K562 (cell line): ENCODE data around the gene RBM4B. TPM values are rescaled to one million over a fixed set of nuclear protein-coding genes. Genes with fewer than 3 reads are reported as not detected.

Experiments used
- ATAC-seq: fragments of 200-7000 bp; cut with Tn5 transposase; 3 replicates; pipeline ENCODE4 v1.9.1; 2020; ENCODE audit warnings: moderate library complexity
- BruUV-seq: library from RNA; stranded (reverse); fragments of 400-500 nt; replicated peaks from 2 replicates; lab custom pipeline; 2021; lab: Mats Ljungman, UMichigan
- CTCF ChIA-PET: fragments of 300-600 bp; formaldehyde crosslinking; extraction: SDS; loops from one replicate; lab custom pipeline; 2021; ENCODE audit warnings: low intra/inter-chr PET ratio; lab: Yijun Ruan, JAX
- POLR2A ChIA-PET: fragments of 300-600, 350-650 bp; sonication (Branson Sonifier 250); formaldehyde crosslinking; extraction: SDS; loops from one replicate; lab custom pipeline; 2021; ENCODE audit warnings: antibody characterized with exemption, inconsistent platforms; lab: Yijun Ruan, JAX
- DNase-seq, 4 experiments: peaks; one replicate each; pipeline versions ENCODE4 v3.0.0 to v3.0.0-alpha.2; 2011 to 2018; ENCODE audit warnings: low spot score in 3 of 4, mixed read lengths in 3 of 4; ENCODE audit errors: extremely low read depth in 1 of 4
- FAIRE-seq: peaks from 2 replicates; lab custom pipeline; 2011; peaks lifted over from hg19 to GRCh38; lab: Jason Lieb, UNC
- H2AFZ ChIP-seq: 2 replicates; pipeline ENCODE4 v1.6.0; 2011; ENCODE audit warnings: low read depth, low read length, control low read depth, inconsistent platforms
- H3K27ac ChIP-seq: fragments of 200-600 bp; 3 replicates; pipeline ENCODE4 v1.8.0; 2011; ENCODE audit warnings: low read depth, mild to moderate bottlenecking, control low read depth, inconsistent platforms, low read length, moderate library complexity, mixed read lengths; ENCODE audit errors: extremely low read depth
- H3K27me3 ChIP-seq, 2 experiments: fragments of 300-600 bp in 1 of 2; 2 replicates in 1 of 2; 3 replicates in 1 of 2; pipeline versions ENCODE4 v1.6.0 to v1.8.0; 2011; ENCODE audit warnings: inconsistent platforms in 2 of 2, low read length in 2 of 2, mild to moderate bottlenecking in 1 of 2, mixed read lengths in 1 of 2, moderate library complexity in 1 of 2; ENCODE audit not compliant: control insufficient read depth in 2 of 2, insufficient read depth in 2 of 2
- H3K36me3 ChIP-seq: fragments of 300-600 bp; 3 replicates; pipeline ENCODE4 v1.8.0; 2011; ENCODE audit warnings: mild to moderate bottlenecking, low read length, inconsistent platforms; ENCODE audit not compliant: control insufficient read depth, insufficient read depth
- H3K4me1 ChIP-seq, 2 experiments: fragments of 200-600 bp in 1 of 2; replicated peaks in 1 of 2; 2 replicates in 1 of 2; 3 replicates in 1 of 2; pipeline versions ENCODE4 v1.5.1 to v1.8.0; 2011; ENCODE audit warnings: inconsistent platforms in 2 of 2, low read length in 2 of 2, mild to moderate bottlenecking in 1 of 2, mixed read lengths in 1 of 2, moderate library complexity in 1 of 2; ENCODE audit not compliant: control insufficient read depth in 2 of 2, insufficient read depth in 2 of 2
- H3K4me2 ChIP-seq: 2 replicates; pipeline ENCODE4 v1.6.1; 2011; ENCODE audit warnings: low read length, control low read depth, inconsistent platforms, mixed read lengths; ENCODE audit not compliant: insufficient read depth
- H3K4me3 ChIP-seq: fragments of 200-600 bp; sonication (generic), shearing (Covaris generic); 2 replicates; pipeline ENCODE4 v1.5.1; 2016; ENCODE audit warnings: control low read depth, inconsistent platforms
- H3K79me2 ChIP-seq: fragments of 200-600 bp; 3 replicates; pipeline ENCODE4 v1.8.0; 2011; ENCODE audit warnings: low read length, inconsistent platforms; ENCODE audit not compliant: control insufficient read depth, insufficient read depth
- H3K9ac ChIP-seq, 2 experiments: 2 replicates each; pipeline versions ENCODE4 v1.6.0 to v1.6.1; 2011; ENCODE audit warnings: low read depth in 2 of 2, low read length in 2 of 2, control low read depth in 1 of 2, inconsistent platforms in 1 of 2, mild to moderate bottlenecking in 1 of 2, mixed read lengths in 1 of 2; ENCODE audit not compliant: insufficient read depth in 1 of 2
- H3K9me1 ChIP-seq: one replicate; pipeline ENCODE4 v1.6.0; 2011; ENCODE audit warnings: inconsistent platforms, mild to moderate bottlenecking, low read length, moderate library complexity; ENCODE audit not compliant: control insufficient read depth, insufficient read depth
- H3K9me3 ChIP-seq: replicated peaks from 2 replicates; pipeline ENCODE4 v1.5.1; 2011; ENCODE audit warnings: low read depth, low read length, inconsistent platforms; ENCODE audit not compliant: control insufficient read depth, insufficient read depth
- H4K20me1 ChIP-seq: replicated peaks from 2 replicates; pipeline ENCODE4 v1.6.1; 2011; ENCODE audit warnings: low read length, inconsistent platforms, mixed read lengths; ENCODE audit not compliant: control insufficient read depth, insufficient read depth
- ARID1B ChIP-seq: fragments of 450-650 bp; IDR thresholded peaks from 2 replicates; pipeline ENCODE4 v1.6.1; 2016; ENCODE audit warnings: antibody characterized with exemption, mild to moderate bottlenecking, inconsistent platforms
- ETV1 ChIP-seq: fragments of 450-650 bp; conservative IDR thresholded peaks from 2 replicates; pipeline ENCODE4 v1.6.1; 2016; ENCODE audit warnings: missing genetic modification characterization, control low read depth, low read depth, missing compliant biosample characterization
- GABPB1 ChIP-seq: sonication (generic); formaldehyde crosslinking; IDR thresholded peaks from 2 replicates; pipeline ENCODE4 v1.8.0; 2022; ENCODE audit warnings: mild to moderate bottlenecking, missing genetic modification reagents
- GTF2A2 ChIP-seq: IDR thresholded peaks from 2 replicates; pipeline ENCODE4 v1.6.1; 2016; ENCODE audit warnings: mild to moderate bottlenecking, missing genetic modification characterization, missing compliant biosample characterization
- LEF1 ChIP-seq: fragments of 450-650 bp; IDR thresholded peaks from 2 replicates; pipeline ENCODE4 v1.6.1; 2016; ENCODE audit warnings: mild to moderate bottlenecking
- NFATC3 ChIP-seq: fragments of 450-650 bp; IDR thresholded peaks from 2 replicates; pipeline ENCODE4 v1.6.1; 2017; ENCODE audit warnings: mild to moderate bottlenecking
- PHB ChIP-seq: fragments of 250-450 bp; sonication (Bioruptor Pico); IDR thresholded peaks from 2 replicates; pipeline ENCODE4 v1.5.0; 2021
- RBFOX2 ChIP-seq: fragments of 200-400 bp; formaldehyde crosslinking; IDR thresholded peaks from 2 replicates; pipeline ENCODE4 v1.6.1; 2017; ENCODE audit warnings: low read depth, mild to moderate bottlenecking, low read length, moderate library complexity
- RCOR1 ChIP-seq, 2 experiments: IDR thresholded peaks; 2 replicates each; pipeline ENCODE4 v1.6.1; 2012; ENCODE audit warnings: low read depth in 2 of 2, low read length in 2 of 2, borderline replicate concordance in 1 of 2, improper control_type of control experiment in 1 of 2
- TAF9B ChIP-seq: fragments of 450-650 bp; IDR thresholded peaks from 2 replicates; pipeline ENCODE4 v1.6.1; 2018; ENCODE audit warnings: mild to moderate bottlenecking; ENCODE audit not compliant: partially characterized antibody
- ZNF41 ChIP-seq: fragments of 250-450 bp; sonication (Bioruptor Pico); conservative IDR thresholded peaks from 2 replicates; pipeline ENCODE4 v1.4.0; 2020; ENCODE audit warnings: mild to moderate bottlenecking
- ZNF717 ChIP-seq: fragments of 250-450 bp; sonication (Bioruptor Pico); IDR thresholded peaks from 2 replicates; pipeline ENCODE4 v1.5.0; 2021
- WGBS: fragments of 100-300 bp; shearing (Covaris generic); methylation state at CpG from one replicate; pipeline ENCODE4 v1.1.6; 2016; ENCODE audit warnings: low coverage, mixed read lengths; ENCODE audit not compliant: insufficient coverage; ENCODE audit errors: missing lambda C conversion rate; 5-methylcytosine and 5-hydroxymethylcytosine counted together
- in situ Hi-C: fragments of 300-500 bp; cut with MboI; formaldehyde crosslinking; loops from 4 replicates; pipeline ENCODE4 v1.15.0; 2018; ENCODE audit warnings: inconsistent platforms, mixed read lengths
- intact Hi-C: fragments of 100-400 bp; cut with micrococcal nuclease; formaldehyde crosslinking; loops from 2 replicates; pipeline ENCODE4 v1.14.2; 2022
- polyA plus RNA-seq, 8 experiments: library from polyadenylated mRNA; depleted of rRNA in 4 of 8; stranded (reverse) in 5 of 8; unstranded in 3 of 8; fragments of >200 nt; fragmentation: Nextera tagmentation in 2 of 8; fragmentation: Illumina TruSeq in 1 of 8; extraction: Ambion mirVana in 2 of 8; extraction: Trizol in 1 of 8; gene quantifications; 2 replicates each; pipeline versions ENCODE4 v1.2.1 to v1.2.3, GENCODE V29; 2011 to 2014; ENCODE audit warnings: inconsistent platforms in 1 of 8, missing spikeins in 1 of 8
- total RNA-seq, 7 experiments: library from RNA; depleted of rRNA in 6 of 7; stranded (reverse); fragments of >200 nt in 6 of 7; fragmentation: Illumina TruSeq in 2 of 7; extraction: Trizol in 2 of 7; gene quantifications; 2 replicates each; pipeline versions ENCODE4 v1.2.1 to v1.2.3, GENCODE V29; 2011 to 2021; ENCODE audit warnings: low replicate concordance in 1 of 7
- TF ChIP-seq, protein P1 (sequence below), 2 experiments: fragments of 450-650 bp; IDR thresholded peaks; 2 replicates each; pipeline ENCODE4 v1.6.1; 2016
- TF ChIP-seq, protein P2 (sequence below): fragments of 450-650 bp; IDR thresholded peaks from 2 replicates; pipeline ENCODE4 v1.6.1; 2016; ENCODE audit warnings: mild to moderate bottlenecking
- TF ChIP-seq, protein P3 (sequence below): fragments of 250-450 bp; sonication (Bioruptor Pico); IDR thresholded peaks from 2 replicates; pipeline ENCODE4 v1.5.0; 2021
- TF ChIP-seq, protein P4 (sequence below): fragments of 250-450 bp; sonication (Bioruptor Pico); IDR thresholded peaks from 2 replicates; pipeline ENCODE4 v1.4.0; 2020; ENCODE audit warnings: borderline replicate concordance

The RBM4B gene
- total and polyA plus RNA-seq, 9 of the 15 experiments (the other 6 are each of a cell fraction or from before 2014, with no cell fraction given): 14.6 to 39.9 (median 23.3) TPM

DNA sequence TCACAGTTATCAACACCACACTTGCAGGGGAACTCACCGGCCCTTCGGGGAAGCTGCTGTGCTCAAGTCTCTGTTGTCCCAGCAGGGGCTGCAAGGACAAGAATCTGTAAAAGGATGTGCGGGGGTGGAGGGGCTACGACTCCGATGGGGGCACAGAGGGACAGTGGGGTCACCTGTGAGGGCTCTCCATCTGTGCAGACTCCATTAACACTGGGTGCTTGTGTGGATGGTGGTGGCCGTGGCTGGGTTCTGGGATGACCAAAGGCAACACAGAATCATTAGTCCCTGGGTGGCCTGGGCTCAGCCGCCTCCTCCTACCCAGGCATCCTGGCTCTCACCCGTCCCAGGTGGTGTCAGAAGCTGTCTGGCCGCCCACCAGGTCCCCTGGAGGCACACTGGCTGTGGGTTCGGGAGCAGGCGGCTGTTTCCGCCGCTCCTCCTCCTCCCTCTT, 10.2 kb upstream of the RBM4B start:
- POLR2A ChIA-PET: interaction anchor here (1.2 to 2.1 kb wide), 3 partner anchors 10 to 150 kb away, joined by 3 to 10 read pairs (median 6); partner anchors contain the start of gene RBM4B
- no peaks in the 10 kb centered on the region for H3K79me2 ChIP-seq
- in situ Hi-C loops: no loop called here
- TF ChIP-seq NFATC3 (no peak), GABPB1 (CRISPR knock-in tag) (no peak), ZNF41 (CRISPR knock-in tag) (no peak), RBFOX2 (no peak), TAF9B (no peak), ZNF717 (CRISPR knock-in tag) (no peak), LEF1 (no peak), RCOR1 (IDR thresholded peaks at IDR 0.05; ENCODE audit: borderline replicate concordance in 1 of 2, low read depth in 2 of 2, low read length in 2 of 2) (no peak), GTF2A2 (tag) (no peak), ARID1B (no peak), ETV1 (tag) (no peak), PHB (CRISPR knock-in tag) (no peak)
- TF ChIP-seq, protein P1, sequence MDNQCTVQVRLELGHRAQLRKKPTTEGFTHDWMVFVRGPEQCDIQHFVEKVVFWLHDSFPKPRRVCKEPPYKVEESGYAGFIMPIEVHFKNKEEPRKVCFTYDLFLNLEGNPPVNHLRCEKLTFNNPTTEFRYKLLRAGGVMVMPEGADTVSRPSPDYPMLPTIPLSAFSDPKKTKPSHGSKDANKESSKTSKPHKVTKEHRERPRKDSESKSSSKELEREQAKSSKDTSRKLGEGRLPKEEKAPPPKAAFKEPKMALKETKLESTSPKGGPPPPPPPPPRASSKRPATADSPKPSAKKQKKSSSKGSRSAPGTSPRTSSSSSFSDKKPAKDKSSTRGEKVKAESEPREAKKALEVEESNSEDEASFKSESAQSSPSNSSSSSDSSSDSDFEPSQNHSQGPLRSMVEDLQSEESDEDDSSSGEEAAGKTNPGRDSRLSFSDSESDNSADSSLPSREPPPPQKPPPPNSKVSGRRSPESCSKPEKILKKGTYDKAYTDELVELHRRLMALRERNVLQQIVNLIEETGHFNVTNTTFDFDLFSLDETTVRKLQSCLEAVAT (IDR thresholded peaks at IDR 0.05): no peak
- TF ChIP-seq, protein P2, sequence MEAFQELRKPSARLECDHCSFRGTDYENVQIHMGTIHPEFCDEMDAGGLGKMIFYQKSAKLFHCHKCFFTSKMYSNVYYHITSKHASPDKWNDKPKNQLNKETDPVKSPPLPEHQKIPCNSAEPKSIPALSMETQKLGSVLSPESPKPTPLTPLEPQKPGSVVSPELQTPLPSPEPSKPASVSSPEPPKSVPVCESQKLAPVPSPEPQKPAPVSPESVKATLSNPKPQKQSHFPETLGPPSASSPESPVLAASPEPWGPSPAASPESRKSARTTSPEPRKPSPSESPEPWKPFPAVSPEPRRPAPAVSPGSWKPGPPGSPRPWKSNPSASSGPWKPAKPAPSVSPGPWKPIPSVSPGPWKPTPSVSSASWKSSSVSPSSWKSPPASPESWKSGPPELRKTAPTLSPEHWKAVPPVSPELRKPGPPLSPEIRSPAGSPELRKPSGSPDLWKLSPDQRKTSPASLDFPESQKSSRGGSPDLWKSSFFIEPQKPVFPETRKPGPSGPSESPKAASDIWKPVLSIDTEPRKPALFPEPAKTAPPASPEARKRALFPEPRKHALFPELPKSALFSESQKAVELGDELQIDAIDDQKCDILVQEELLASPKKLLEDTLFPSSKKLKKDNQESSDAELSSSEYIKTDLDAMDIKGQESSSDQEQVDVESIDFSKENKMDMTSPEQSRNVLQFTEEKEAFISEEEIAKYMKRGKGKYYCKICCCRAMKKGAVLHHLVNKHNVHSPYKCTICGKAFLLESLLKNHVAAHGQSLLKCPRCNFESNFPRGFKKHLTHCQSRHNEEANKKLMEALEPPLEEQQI: no peak
- TF ChIP-seq, protein P3, sequence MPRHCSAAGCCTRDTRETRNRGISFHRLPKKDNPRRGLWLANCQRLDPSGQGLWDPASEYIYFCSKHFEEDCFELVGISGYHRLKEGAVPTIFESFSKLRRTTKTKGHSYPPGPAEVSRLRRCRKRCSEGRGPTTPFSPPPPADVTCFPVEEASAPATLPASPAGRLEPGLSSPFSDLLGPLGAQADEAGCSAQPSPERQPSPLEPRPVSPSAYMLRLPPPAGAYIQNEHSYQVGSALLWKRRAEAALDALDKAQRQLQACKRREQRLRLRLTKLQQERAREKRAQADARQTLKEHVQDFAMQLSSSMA (CRISPR knock-in tag): no peak
- TF ChIP-seq, protein P4, sequence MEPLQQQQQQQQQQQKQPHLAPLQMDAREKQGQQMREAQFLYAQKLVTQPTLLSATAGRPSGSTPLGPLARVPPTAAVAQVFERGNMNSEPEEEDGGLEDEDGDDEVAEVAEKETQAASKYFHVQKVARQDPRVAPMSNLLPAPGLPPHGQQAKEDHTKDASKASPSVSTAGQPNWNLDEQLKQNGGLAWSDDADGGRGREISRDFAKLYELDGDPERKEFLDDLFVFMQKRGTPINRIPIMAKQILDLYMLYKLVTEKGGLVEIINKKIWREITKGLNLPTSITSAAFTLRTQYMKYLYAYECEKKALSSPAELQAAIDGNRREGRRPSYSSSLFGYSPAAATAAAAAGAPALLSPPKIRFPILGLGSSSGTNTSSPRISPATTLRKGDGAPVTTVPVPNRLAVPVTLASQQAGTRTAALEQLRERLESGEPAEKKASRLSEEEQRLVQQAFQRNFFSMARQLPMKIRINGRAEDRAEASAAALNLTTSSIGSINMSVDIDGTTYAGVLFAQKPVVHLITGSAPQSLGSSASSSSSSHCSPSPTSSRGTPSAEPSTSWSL: no peak

More for the DNA sequence above, 10.2 kb upstream of the RBM4B start:
- peaks cover 66% of the 10 kb centered on the region; the same call in 2 of the 3 replicates for H3K36me3 ChIP-seq
- no peak overlapping the region for H3K4me2 ChIP-seq
- CTCF ChIA-PET: no interaction called here
- no TSS peak for BruUV-seq
- no peaks in the 10 kb centered on the region for H4K20me1 ChIP-seq
- intact Hi-C loops: no loop called here
- 87% methylated on average over 13 of the region's 13 CpGs for WGBS
- peaks cover 0 to 8% of the 10 kb centered on the region in 2 experiments; a peak in 1 of 5 replicates for H3K4me1 ChIP-seq
- no peaks in the 10 kb centered on the region for H3K9me3 ChIP-seq
- H3K4me3 ChIP-seq: no peak overlapping the region
- no peak for FAIRE-seq
- no peak overlapping the region for H3K27ac ChIP-seq
- H3K27me3 ChIP-seq: no peaks in the 10 kb centered on the region
- ATAC-seq: no peak
- no peak overlapping the region for H2AFZ ChIP-seq
- no peak overlapping the region for H3K9ac ChIP-seq
- H3K9me1 ChIP-seq: no peaks in the 10 kb centered on the region
- no peak for DNase-seq
